GM23338 (cell line): ENCODE data around the gene MEGF6. TPM values are rescaled to one million over a fixed set of nuclear protein-coding genes. Genes with fewer than 3 reads are reported as not detected.

Experiments used
- ATAC-seq: fragments of 200-7000 bp; cut with Tn5 transposase; 3 replicates; pipeline ENCODE4 v1.9.1; 2020
- DNase-seq: peaks from one replicate; pipeline ENCODE4 v3.0.0-alpha.2; 2015; ENCODE audit warnings: low spot score
- H2AFZ ChIP-seq: fragments of 200-600 bp; sonication (generic); 2 replicates; pipeline ENCODE4 v1.8.0; 2016; ENCODE audit warnings: antibody characterized with exemption, mild to moderate bottlenecking, moderate library complexity
- H3F3A ChIP-seq: fragments of 200-600 bp; sonication (generic); replicated peaks from 2 replicates; pipeline ENCODE4 v1.8.0; 2017; ENCODE audit warnings: antibody characterized with exemption, mixed run types, low read depth
- H3K27ac ChIP-seq: fragments of 200-600 bp; sonication (generic); 2 replicates; pipeline ENCODE4 v1.6.1; 2016; ENCODE audit warnings: low read depth
- H3K27me3 ChIP-seq: fragments of 200-600 bp; sonication (generic); 2 replicates; pipeline ENCODE4 v1.8.0; 2016; ENCODE audit warnings: mild to moderate bottlenecking, mixed run types, moderate library complexity; ENCODE audit not compliant: insufficient read depth
- H3K36me3 ChIP-seq: fragments of 200-600 bp; sonication (generic); 2 replicates; pipeline ENCODE4 v1.8.0; 2016; ENCODE audit warnings: mild to moderate bottlenecking; ENCODE audit not compliant: insufficient read depth
- H3K4me1 ChIP-seq: fragments of 200-600 bp; sonication (generic); 2 replicates; pipeline ENCODE4 v1.8.0; 2016; ENCODE audit warnings: mild to moderate bottlenecking, moderate library complexity; ENCODE audit not compliant: insufficient read depth
- H3K4me2 ChIP-seq: fragments of 200-600 bp; sonication (generic); 2 replicates; pipeline ENCODE4 v1.7.1; 2017; ENCODE audit warnings: mixed run types
- H3K4me3 ChIP-seq: fragments of 200-600 bp; sonication (generic); 2 replicates; pipeline ENCODE4 v1.6.1; 2016; ENCODE audit warnings: mixed run types
- H3K79me2 ChIP-seq: fragments of 200-600 bp; sonication (generic); replicated peaks from 2 replicates; pipeline ENCODE4 v1.8.0; 2017; ENCODE audit warnings: mild to moderate bottlenecking; ENCODE audit not compliant: insufficient read depth
- H3K9me2 ChIP-seq: fragments of 200-600 bp; sonication (generic); 2 replicates; pipeline ENCODE4 v1.8.0; 2017; ENCODE audit not compliant: insufficient read depth
- H4K20me1 ChIP-seq: fragments of 200-600 bp; sonication (generic); replicated peaks from 2 replicates; pipeline ENCODE4 v1.8.0; 2017; ENCODE audit warnings: mild to moderate bottlenecking; ENCODE audit not compliant: insufficient read depth
- H3K27ac Mint-ChIP-seq: 2 replicates; pipeline ENCODE4 v1.8.0; 2020; ENCODE audit warnings: inconsistent platforms, mild to moderate bottlenecking, moderate library complexity, mixed read lengths
- H3K27me3 Mint-ChIP-seq: 3 replicates; pipeline ENCODE4 v1.8.0; 2022; ENCODE audit warnings: low read depth, mild to moderate bottlenecking, moderate library complexity, mixed read lengths, inconsistent platforms; ENCODE audit not compliant: insufficient read depth, poor library complexity
- H3K36me3 Mint-ChIP-seq: 3 replicates; pipeline ENCODE4 v1.8.0; 2021; ENCODE audit warnings: low read depth, mild to moderate bottlenecking, inconsistent platforms, moderate library complexity, mixed read lengths
- H3K4me1 Mint-ChIP-seq: 3 replicates; pipeline ENCODE4 v1.8.0; 2020; ENCODE audit warnings: mild to moderate bottlenecking, inconsistent platforms, mixed read lengths
- H3K4me3 Mint-ChIP-seq: 3 replicates; pipeline ENCODE4 v1.8.0; 2021; ENCODE audit warnings: moderate library complexity, mild to moderate bottlenecking, inconsistent platforms, mixed read lengths
- H3K9me3 Mint-ChIP-seq: 3 replicates; pipeline ENCODE4 v1.8.0; 2020; ENCODE audit warnings: moderate library complexity, mild to moderate bottlenecking, inconsistent platforms, mixed read lengths
- ETS1 ChIP-seq: IDR thresholded peaks from 2 replicates; pipeline ENCODE4 v1.6.1; 2016; ENCODE audit warnings: antibody characterized with exemption
- EZH2 ChIP-seq: fragments of 200-600 bp; sonication (generic); IDR thresholded peaks from one replicate; pipeline ENCODE4 v1.8.0; 2017; ENCODE audit warnings: antibody characterized with exemption, mild to moderate bottlenecking, low read depth; ENCODE audit not compliant: unreplicated experiment
- STAT1 ChIP-seq: IDR thresholded peaks from one replicate; pipeline ENCODE4 v1.6.1; 2016; ENCODE audit warnings: antibody characterized with exemption; ENCODE audit not compliant: unreplicated experiment
- ZNF114 ChIP-seq: fragments of 250-450 bp; sonication (Bioruptor Pico); IDR thresholded peaks from 2 replicates; pipeline ENCODE4 v1.5.0; 2020; ENCODE audit warnings: mild to moderate bottlenecking, moderate library complexity
- ZNF462 ChIP-seq: fragments of 250-450 bp; sonication (Bioruptor Pico); IDR thresholded peaks from 2 replicates; pipeline ENCODE4 v1.5.0; 2020; ENCODE audit warnings: mild to moderate bottlenecking, moderate library complexity
- polyA plus RNA-seq: library from polyadenylated mRNA; unstranded; fragments of >200 nt; fragmentation: Nextera tagmentation; extraction: Ambion mirVana; gene quantifications from 2 replicates; pipeline ENCODE4 v1.2.1, GENCODE V29; 2016
- total RNA-seq: library from RNA; depleted of rRNA; stranded (reverse); fragments of >200 nt; shearing (Covaris generic); gene quantifications from 2 replicates; pipeline ENCODE4 v1.2.3, GENCODE V29; 2014

Gene MEGF6
- total and polyA plus RNA-seq, 2 experiments from 2014 or later, result 4.0 to 21.4 TPM

- H3K27ac ChIP-seq, result no peak overlapping the region
- Mint-ChIP-seq H3K27me3 (peaks cover 6% of the 10 kb centered on the region), H3K4me1 (no peaks in the 10 kb centered on the region), H3K4me3 (no peak overlapping the region), H3K36me3 (no peaks in the 10 kb centered on the region), H3K27ac (no peak overlapping the region), H3K9me3 (no peaks in the 10 kb centered on the region; the same call in 2 of the 3 replicates)
- no peaks in the 10 kb centered on the region for H3K9me2 ChIP-seq
- H4K20me1 ChIP-seq, result no peaks in the 10 kb centered on the region
- H2AFZ ChIP-seq, result no peak overlapping the region
- DNase-seq, result no peak
- H3K36me3 ChIP-seq, result no peaks in the 10 kb centered on the region
- no peaks in the 10 kb centered on the region for H3K79me2 ChIP-seq
- ATAC-seq, result no peak
- H3K4me2 ChIP-seq, result no peak overlapping the region
- no peak for TF ChIP-seq ZNF114 (CRISPR knock-in tag)
- TF ChIP-seq ETS1, result no peak
- no peak for TF ChIP-seq STAT1
- TF ChIP-seq ZNF462 (CRISPR knock-in tag), result no peak
- no peak for TF ChIP-seq EZH2
- no peak overlapping the region for H3K4me3 ChIP-seq
- H3K4me1 ChIP-seq, result no peaks in the 10 kb centered on the region
- no peaks in the 10 kb centered on the region for H3K27me3 ChIP-seq
- H3F3A ChIP-seq, result no peaks in the 10 kb centered on the region
Measured at GRCh38 chr1:3556336-3556735, 55.0 kb downstream of the MEGF6 start.
